SK-N-SH (cell line): Measurements from ENCODE around the gene CABP4. TPM values are rescaled to one million over a fixed set of nuclear protein-coding genes. Genes with fewer than 3 reads are reported as not detected.

Source experiments
- CTCF ChIA-PET: fragments of 300-600, 350-600 bp; formaldehyde crosslinking; extraction: SDS; loops from one replicate; lab custom pipeline; 2021; lab: Yijun Ruan, JAX
- POLR2A ChIA-PET: fragments of 350-600 bp; sonication (Branson Sonifier 250); formaldehyde crosslinking; extraction: SDS; loops from one replicate; lab custom pipeline; 2020; ENCODE audit warnings: antibody characterized with exemption, inconsistent platforms; lab: Yijun Ruan, JAX
- DNase-seq: peaks from one replicate; pipeline ENCODE4 v3.0.0; 2012
- H2AFZ ChIP-seq: fragments of 200-600 bp; sonication (generic); 2 replicates; pipeline ENCODE4 v1.8.1; 2016; ENCODE audit warnings: antibody characterized with exemption, mild to moderate bottlenecking, low read depth
- H3F3A ChIP-seq: fragments of 200-600 bp; sonication (generic); replicated peaks from 2 replicates; pipeline ENCODE3; 2016; ENCODE audit warnings: antibody characterized with exemption, mild to moderate bottlenecking; ENCODE audit not compliant: insufficient read depth
- H3K27ac ChIP-seq, 2 experiments: fragments of 200-500 bp in 1 of 2; fragments of 200-600 bp in 1 of 2; sonication (Bioruptor generic) in 1 of 2; sonication (generic), shearing (Covaris generic) in 1 of 2; 2 replicates each; pipeline versions ENCODE4 v1.5.1 to v1.6.1; 2014 to 2016; ENCODE audit warnings: low read depth in 2 of 2, inconsistent platforms in 1 of 2, low read length in 1 of 2, mild to moderate bottlenecking in 1 of 2, mixed read lengths in 1 of 2
- H3K27me3 ChIP-seq: fragments of 200-600 bp; sonication (generic), shearing (Covaris generic); 2 replicates; pipeline ENCODE4 v1.6.1; 2016; ENCODE audit warnings: mixed run types; ENCODE audit not compliant: insufficient read depth
- H3K36me3 ChIP-seq, 2 experiments: fragments of 200-500 bp in 1 of 2; fragments of 200-600 bp in 1 of 2; sonication (Bioruptor generic) in 1 of 2; sonication (generic) in 1 of 2; replicated peaks in 1 of 2; 2 replicates each; pipeline versions ENCODE3 to v1.5.1; 2014 to 2016; ENCODE audit warnings: low read length in 1 of 2, mild to moderate bottlenecking in 1 of 2; ENCODE audit not compliant: insufficient read depth in 2 of 2, control insufficient read depth in 1 of 2
- H3K4me1 ChIP-seq, 2 experiments: fragments of 200-500 bp in 1 of 2; fragments of 200-600 bp in 1 of 2; sonication (Bioruptor generic) in 1 of 2; sonication (generic), shearing (Covaris generic) in 1 of 2; 2 replicates each; pipeline versions ENCODE4 v1.5.1 to v1.6.1; 2014 to 2016; ENCODE audit warnings: low read depth in 1 of 2, low read length in 1 of 2, mixed run types in 1 of 2; ENCODE audit not compliant: insufficient read depth in 2 of 2, control insufficient read depth in 1 of 2
- H3K4me2 ChIP-seq: fragments of 200-600 bp; sonication (generic), shearing (Covaris generic); 2 replicates; pipeline ENCODE4 v1.6.1; 2017; ENCODE audit warnings: mixed run types
- H3K4me3 ChIP-seq, 2 experiments: fragments of 200-500 bp in 1 of 2; fragments of 200-600 bp in 1 of 2; sonication (Bioruptor generic) in 1 of 2; sonication (generic), shearing (Covaris generic) in 1 of 2; 2 replicates each; pipeline versions ENCODE4 v1.5.1 to v1.8.1; 2014 to 2016; ENCODE audit warnings: low read depth in 2 of 2, inconsistent platforms in 1 of 2, low read length in 1 of 2, mild to moderate bottlenecking in 1 of 2, mixed read lengths in 1 of 2, moderate library complexity in 1 of 2
- H3K79me2 ChIP-seq: fragments of 200-600 bp; sonication (generic); 2 replicates; pipeline ENCODE4 v1.8.1; 2017; ENCODE audit warnings: mild to moderate bottlenecking; ENCODE audit not compliant: insufficient read depth
- H3K9ac ChIP-seq: fragments of 200-600 bp; sonication (generic); 2 replicates; pipeline ENCODE4 v1.6.1; 2017; ENCODE audit warnings: mixed run types
- H3K9me2 ChIP-seq: fragments of 200-600 bp; sonication (generic); 2 replicates; pipeline ENCODE4 v1.6.1; 2017; ENCODE audit warnings: mixed run types
- H3K9me3 ChIP-seq: fragments of 200-600 bp; sonication (generic); 2 replicates; pipeline ENCODE4 v1.6.1; 2017; ENCODE audit warnings: mixed run types, mild to moderate bottlenecking, moderate library complexity
- H4K20me1 ChIP-seq: fragments of 200-600 bp; sonication (generic); 2 replicates; pipeline ENCODE4 v1.6.1; 2017; ENCODE audit warnings: mild to moderate bottlenecking, mixed run types; ENCODE audit not compliant: insufficient read depth
- EP300 ChIP-seq, 2 experiments: IDR thresholded peaks; 2 replicates each; pipeline versions ENCODE4 v1.4.0 to v1.6.1; 2012; ENCODE audit warnings: borderline replicate concordance in 1 of 2, low read depth in 1 of 2, low read length in 1 of 2
- EZH2phosphoT487 ChIP-seq: fragments of 200-600 bp; sonication (generic); IDR thresholded peaks from 2 replicates; pipeline ENCODE4 v1.6.1; 2017; ENCODE audit warnings: low read depth, mixed run types, mild to moderate bottlenecking, antibody characterized with exemption, moderate library complexity, borderline replicate concordance
- FOXJ3 ChIP-seq: sonication (generic); formaldehyde crosslinking; IDR thresholded peaks from 2 replicates; pipeline ENCODE4 v1.5.1; 2020; ENCODE audit warnings: mild to moderate bottlenecking, missing genetic modification reagents
- FOXM1 ChIP-seq: IDR thresholded peaks from 2 replicates; pipeline ENCODE4 v1.4.0; 2012; ENCODE audit warnings: low read depth, mild to moderate bottlenecking
- GABPA ChIP-seq: IDR thresholded peaks from 2 replicates; pipeline ENCODE4 v1.4.0; 2012; ENCODE audit warnings: low read depth, mild to moderate bottlenecking
- GATA2 ChIP-seq: sonication (generic); formaldehyde crosslinking; IDR thresholded peaks from 2 replicates; pipeline ENCODE4 v1.5.0; 2020; ENCODE audit warnings: mild to moderate bottlenecking, missing genetic modification reagents
- IRF3 ChIP-seq: fragments of 150-350 bp; IDR thresholded peaks from 2 replicates; pipeline ENCODE4 v1.6.1; 2016; ENCODE audit warnings: mild to moderate bottlenecking, low read depth, low read length
- JUND ChIP-seq: IDR thresholded peaks from 2 replicates; pipeline ENCODE4 v1.4.0; 2012
- MAX ChIP-seq: IDR thresholded peaks from 2 replicates; pipeline ENCODE4 v1.4.0; 2012; ENCODE audit warnings: low read depth
- MXI1 ChIP-seq: IDR thresholded peaks from 2 replicates; pipeline ENCODE4 v1.6.1; 2012; ENCODE audit warnings: mild to moderate bottlenecking, low read depth, low read length, improper control_type of control experiment
- NFIC ChIP-seq: IDR thresholded peaks from 2 replicates; pipeline ENCODE4 v1.4.0; 2012; ENCODE audit warnings: borderline replicate concordance
- NRF1 ChIP-seq: IDR thresholded peaks from 2 replicates; pipeline ENCODE4 v1.6.1; 2012; ENCODE audit warnings: low read depth, mild to moderate bottlenecking, low read length
- RAD21 ChIP-seq: IDR thresholded peaks from 2 replicates; pipeline ENCODE4 v1.6.1; 2012; ENCODE audit warnings: mild to moderate bottlenecking, low read length
- RCOR1 ChIP-seq: fragments of 150-350 bp; IDR thresholded peaks from 2 replicates; pipeline ENCODE4 v1.6.1; 2017; ENCODE audit warnings: antibody characterized with exemption, low read length
- REST ChIP-seq: IDR thresholded peaks from 2 replicates; pipeline ENCODE4 v1.6.1; 2012; ENCODE audit warnings: mild to moderate bottlenecking, low read depth, low read length, moderate library complexity
- RXRA ChIP-seq: IDR thresholded peaks from 2 replicates; pipeline ENCODE4 v1.4.0; 2012; ENCODE audit warnings: low read depth, mild to moderate bottlenecking, borderline replicate concordance
- SMC3 ChIP-seq: IDR thresholded peaks from 2 replicates; pipeline ENCODE4 v1.6.1; 2012; ENCODE audit warnings: low read depth, low read length, improper control_type of control experiment
- TEAD4 ChIP-seq: IDR thresholded peaks from 2 replicates; pipeline ENCODE4 v1.4.0; 2012; ENCODE audit warnings: mild to moderate bottlenecking, borderline replicate concordance; ENCODE audit not compliant: insufficient read depth
- YY1 ChIP-seq: IDR thresholded peaks from 2 replicates; pipeline ENCODE4 v1.4.0; 2012; ENCODE audit warnings: low read depth, mild to moderate bottlenecking
- WGBS: methylation state at CpG from one replicate; pipeline ENCODE4 v1.1.6; 2017; ENCODE audit warnings: low lambda C conversion rate; 5-methylcytosine and 5-hydroxymethylcytosine counted together
- polyA plus RNA-seq, 3 experiments: library from polyadenylated mRNA; depleted of rRNA; stranded (reverse); fragments of >200 nt; gene quantifications; 2 replicates each; pipeline ENCODE4 v1.2.3, GENCODE V29; 2012
- TF ChIP-seq, protein P1 (sequence below): IDR thresholded peaks from 2 replicates; pipeline ENCODE4 v1.4.0; 2012; ENCODE audit warnings: low read depth, borderline replicate concordance

Gene CABP4
- polyA plus RNA-seq, 1 of the 3 experiments (the other 2 are of a cell fraction), result not detected

- no peak overlapping the region for H3K9ac ChIP-seq
- CTCF ChIA-PET, result interaction anchor here (0.8 to 1.1 kb wide), 3 partner anchors 12 to 146 kb away, joined by 3 to 4 read pairs (median 3); no protein-coding TSS in a partner anchor
- 100% methylated on average over 5 of the region's 18 CpGs for WGBS
- peaks cover 16% of the 10 kb centered on the region for H3F3A ChIP-seq
- no peak overlapping the region for H2AFZ ChIP-seq
- H3K9me3 ChIP-seq, result no peaks in the 10 kb centered on the region
- H3K36me3 ChIP-seq, result peaks cover 10 to 16% of the 10 kb centered on the region in 2 experiments
- H3K27me3 ChIP-seq, result no peaks in the 10 kb centered on the region
- H3K4me1 ChIP-seq, result peaks cover 7 to 23% of the 10 kb centered on the region in 2 experiments
- no peak overlapping the region for H3K4me3 ChIP-seq
- no peaks in the 10 kb centered on the region for H3K9me2 ChIP-seq
- H3K27ac ChIP-seq, result no peak overlapping the region
- DNase-seq, result no peak
- H4K20me1 ChIP-seq, result peaks cover 13% of the 10 kb centered on the region
- no peak overlapping the region for H3K4me2 ChIP-seq
- peaks cover 20% of the 10 kb centered on the region for H3K79me2 ChIP-seq
- POLR2A ChIA-PET, result interaction anchor here (0.6 kb wide), 1 partner anchor 25 kb away, joined by 4 read pairs; no protein-coding TSS in a partner anchor
- TF ChIP-seq, protein P1, sequence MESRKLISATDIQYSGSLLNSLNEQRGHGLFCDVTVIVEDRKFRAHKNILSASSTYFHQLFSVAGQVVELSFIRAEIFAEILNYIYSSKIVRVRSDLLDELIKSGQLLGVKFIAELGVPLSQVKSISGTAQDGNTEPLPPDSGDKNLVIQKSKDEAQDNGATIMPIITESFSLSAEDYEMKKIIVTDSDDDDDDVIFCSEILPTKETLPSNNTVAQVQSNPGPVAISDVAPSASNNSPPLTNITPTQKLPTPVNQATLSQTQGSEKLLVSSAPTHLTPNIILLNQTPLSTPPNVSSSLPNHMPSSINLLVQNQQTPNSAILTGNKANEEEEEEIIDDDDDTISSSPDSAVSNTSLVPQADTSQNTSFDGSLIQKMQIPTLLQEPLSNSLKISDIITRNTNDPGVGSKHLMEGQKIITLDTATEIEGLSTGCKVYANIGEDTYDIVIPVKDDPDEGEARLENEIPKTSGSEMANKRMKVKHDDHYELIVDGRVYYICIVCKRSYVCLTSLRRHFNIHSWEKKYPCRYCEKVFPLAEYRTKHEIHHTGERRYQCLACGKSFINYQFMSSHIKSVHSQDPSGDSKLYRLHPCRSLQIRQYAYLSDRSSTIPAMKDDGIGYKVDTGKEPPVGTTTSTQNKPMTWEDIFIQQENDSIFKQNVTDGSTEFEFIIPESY, result no peak
- TF ChIP-seq SMC3 (no peak), MAX (no peak), RCOR1 (no peak), IRF3 (no peak), NRF1 (no peak), NFIC (no peak), RAD21 (no peak)
These were observed 46.7 kb downstream of the CABP4 start for GRCh38 chr11:67501854-67502253.

- ChIA-PET POLR2A (no interaction called here), CTCF (interaction anchor here (0.8 to 1.3 kb wide), 5 partner anchors 13 to 231 kb away, joined by 3 to 4 read pairs (median 3); no protein-coding TSS in a partner anchor)
- no peaks in the 10 kb centered on the region for H3K9me3 ChIP-seq
- H3K79me2 ChIP-seq, result peaks cover 26% of the 10 kb centered on the region
- H3K27me3 ChIP-seq, result no peaks in the 10 kb centered on the region
- H3F3A ChIP-seq, result peaks cover 20% of the 10 kb centered on the region
- H3K4me3 ChIP-seq, result no peak overlapping the region
- peaks cover 13% of the 10 kb centered on the region for H4K20me1 ChIP-seq
- H3K4me2 ChIP-seq, result no peak overlapping the region
- DNase-seq, result no peak
- H3K9me2 ChIP-seq, result no peaks in the 10 kb centered on the region
- peaks cover 10 to 29% of the 10 kb centered on the region in 2 experiments for H3K4me1 ChIP-seq
- peaks cover 10 to 19% of the 10 kb centered on the region in 2 experiments for H3K36me3 ChIP-seq
- no peak overlapping the region for H3K9ac ChIP-seq
- no peak overlapping the region for H2AFZ ChIP-seq
- H3K27ac ChIP-seq, result no peak overlapping the region
- WGBS, result 97% methylated on average over 13 of the region's 18 CpGs
- TF ChIP-seq GATA2 (CRISPR knock-in tag) (no peak), FOXM1 (no peak), MXI1 (no peak), GABPA (no peak), SMC3 (no peak), YY1 (no peak), TEAD4 (no peak), JUND (no peak), RAD21 (no peak), FOXJ3 (CRISPR knock-in tag) (no peak), RXRA (no peak), REST (no peak), EZH2phosphoT487 (no peak), EP300 (IDR thresholded peaks at IDR 0.05; ENCODE audit: borderline replicate concordance in 1 of 2, low read depth in 1 of 2, low read length in 1 of 2) (no peak)
These were observed 47.3 kb downstream of the CABP4 start for GRCh38 chr11:67502328-67502979.
